GM12878 (cell line): ENCODE results near the gene IFNB1.

Source experiments
- DPF2 ChIP-seq: fragments of 450-650 bp; IDR thresholded peaks from 2 replicates; pipeline ENCODE4 v1.6.1; 2017; ENCODE audit warnings: mild to moderate bottlenecking
- EGR1 ChIP-seq, 2 experiments: IDR thresholded peaks; 1 replicate in 1 of 2; 2 replicates in 1 of 2; pipeline ENCODE4 v1.6.1; 2011 to 2012; ENCODE audit warnings: low read depth in 2 of 2, low read length in 2 of 2, borderline replicate concordance in 1 of 2, mild to moderate bottlenecking in 1 of 2, moderate library complexity in 1 of 2
- GABPA ChIP-seq: IDR thresholded peaks from 2 replicates; pipeline ENCODE4 v1.6.1; 2014; ENCODE audit warnings: antibody characterized with exemption, low read depth, mild to moderate bottlenecking, inconsistent platforms
- NBN ChIP-seq: fragments of 450-650 bp; IDR thresholded peaks from 2 replicates; pipeline ENCODE4 v1.6.1; 2016
- POLR2A ChIP-seq: IDR thresholded peaks from 2 replicates; pipeline ENCODE4 v1.6.1; 2011; ENCODE audit warnings: low read depth, mild to moderate bottlenecking, low read length
- POLR2AphosphoS5 ChIP-seq: IDR thresholded peaks from 2 replicates; pipeline ENCODE4 v1.6.1; 2011; ENCODE audit warnings: mild to moderate bottlenecking, low read length, inconsistent platforms
- SRF ChIP-seq, 2 experiments: IDR thresholded peaks; 2 replicates each; pipeline ENCODE4 v1.6.1; 2011; ENCODE audit warnings: low read depth in 2 of 2, low read length in 2 of 2, mild to moderate bottlenecking in 1 of 2, moderate library complexity in 1 of 2
- TAF1 ChIP-seq: IDR thresholded peaks from 2 replicates; pipeline ENCODE4 v1.6.1; 2011; ENCODE audit warnings: mild to moderate bottlenecking, low read depth, low read length, borderline replicate concordance
- TCF3 ChIP-seq: IDR thresholded peaks from 2 replicates; pipeline ENCODE4 v1.6.1; 2012; ENCODE audit warnings: low read depth, mild to moderate bottlenecking, low read length, borderline replicate concordance; ENCODE audit not compliant: insufficient read depth
- TF ChIP-seq, protein P1 (sequence below): fragments of 450-650 bp; IDR thresholded peaks from 2 replicates; pipeline ENCODE4 v1.6.1; 2016; ENCODE audit warnings: mild to moderate bottlenecking
- TF ChIP-seq, protein P2 (sequence below): fragments of 450-650 bp; conservative IDR thresholded peaks from 2 replicates; pipeline ENCODE4 v1.6.1; 2017; ENCODE audit warnings: mild to moderate bottlenecking, moderate library complexity
- TF ChIP-seq, protein P3 (sequence below): IDR thresholded peaks from 2 replicates; pipeline ENCODE4 v1.6.1; 2012; ENCODE audit warnings: low read depth, low read length, improper control_type of control experiment
- TF ChIP-seq, protein P4 (sequence below): IDR thresholded peaks from 2 replicates; pipeline ENCODE4 v1.6.1; 2011; ENCODE audit warnings: mild to moderate bottlenecking, low read depth, low read length, moderate library complexity; ENCODE audit not compliant: insufficient replicate concordance

DNA sequence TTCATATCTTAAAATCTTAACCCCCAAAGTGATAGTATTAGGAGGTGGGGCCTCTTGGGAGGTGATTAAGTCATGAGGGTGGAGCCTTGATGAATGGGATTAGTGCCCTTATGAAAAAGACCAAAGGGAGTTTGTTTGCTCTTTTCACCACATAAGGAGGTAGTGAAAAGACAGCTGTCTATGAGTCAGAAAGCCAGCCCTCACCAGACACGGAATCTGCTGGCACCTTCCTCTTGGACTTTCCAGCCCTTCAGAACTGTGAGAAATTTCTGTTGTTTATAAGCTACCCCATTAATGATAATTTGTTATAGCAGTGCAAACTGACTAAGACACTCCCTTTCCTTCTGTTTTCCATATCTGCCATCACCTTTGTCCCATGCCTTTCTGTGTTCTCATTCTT is 20.8 kb downstream of the IFNB1 start:
- TF ChIP-seq POLR2AphosphoS5 (no peak), POLR2A (no peak), EGR1 (IDR thresholded peaks at IDR 0.05; ENCODE audit: borderline replicate concordance in 1 of 2, low read depth in 2 of 2, low read length in 2 of 2) (no peak), DPF2 (no peak), NBN (no peak), GABPA (no peak), SRF (IDR thresholded peaks at IDR 0.05; ENCODE audit: low read depth in 2 of 2, low read length in 2 of 2) (no peak), TAF1 (no peak), TCF3 (no peak)
- TF ChIP-seq, protein P1, sequence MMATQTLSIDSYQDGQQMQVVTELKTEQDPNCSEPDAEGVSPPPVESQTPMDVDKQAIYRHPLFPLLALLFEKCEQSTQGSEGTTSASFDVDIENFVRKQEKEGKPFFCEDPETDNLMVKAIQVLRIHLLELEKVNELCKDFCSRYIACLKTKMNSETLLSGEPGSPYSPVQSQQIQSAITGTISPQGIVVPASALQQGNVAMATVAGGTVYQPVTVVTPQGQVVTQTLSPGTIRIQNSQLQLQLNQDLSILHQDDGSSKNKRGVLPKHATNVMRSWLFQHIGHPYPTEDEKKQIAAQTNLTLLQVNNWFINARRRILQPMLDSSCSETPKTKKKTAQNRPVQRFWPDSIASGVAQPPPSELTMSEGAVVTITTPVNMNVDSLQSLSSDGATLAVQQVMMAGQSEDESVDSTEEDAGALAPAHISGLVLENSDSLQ = no peak
- TF ChIP-seq, protein P2, sequence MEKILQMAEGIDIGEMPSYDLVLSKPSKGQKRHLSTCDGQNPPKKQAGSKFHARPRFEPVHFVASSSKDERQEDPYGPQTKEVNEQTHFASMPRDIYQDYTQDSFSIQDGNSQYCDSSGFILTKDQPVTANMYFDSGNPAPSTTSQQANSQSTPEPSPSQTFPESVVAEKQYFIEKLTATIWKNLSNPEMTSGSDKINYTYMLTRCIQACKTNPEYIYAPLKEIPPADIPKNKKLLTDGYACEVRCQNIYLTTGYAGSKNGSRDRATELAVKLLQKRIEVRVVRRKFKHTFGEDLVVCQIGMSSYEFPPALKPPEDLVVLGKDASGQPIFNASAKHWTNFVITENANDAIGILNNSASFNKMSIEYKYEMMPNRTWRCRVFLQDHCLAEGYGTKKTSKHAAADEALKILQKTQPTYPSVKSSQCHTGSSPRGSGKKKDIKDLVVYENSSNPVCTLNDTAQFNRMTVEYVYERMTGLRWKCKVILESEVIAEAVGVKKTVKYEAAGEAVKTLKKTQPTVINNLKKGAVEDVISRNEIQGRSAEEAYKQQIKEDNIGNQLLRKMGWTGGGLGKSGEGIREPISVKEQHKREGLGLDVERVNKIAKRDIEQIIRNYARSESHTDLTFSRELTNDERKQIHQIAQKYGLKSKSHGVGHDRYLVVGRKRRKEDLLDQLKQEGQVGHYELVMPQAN = no peak
- TF ChIP-seq, protein P3, sequence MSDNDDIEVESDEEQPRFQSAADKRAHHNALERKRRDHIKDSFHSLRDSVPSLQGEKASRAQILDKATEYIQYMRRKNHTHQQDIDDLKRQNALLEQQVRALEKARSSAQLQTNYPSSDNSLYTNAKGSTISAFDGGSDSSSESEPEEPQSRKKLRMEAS = no peak
- TF ChIP-seq, protein P4, sequence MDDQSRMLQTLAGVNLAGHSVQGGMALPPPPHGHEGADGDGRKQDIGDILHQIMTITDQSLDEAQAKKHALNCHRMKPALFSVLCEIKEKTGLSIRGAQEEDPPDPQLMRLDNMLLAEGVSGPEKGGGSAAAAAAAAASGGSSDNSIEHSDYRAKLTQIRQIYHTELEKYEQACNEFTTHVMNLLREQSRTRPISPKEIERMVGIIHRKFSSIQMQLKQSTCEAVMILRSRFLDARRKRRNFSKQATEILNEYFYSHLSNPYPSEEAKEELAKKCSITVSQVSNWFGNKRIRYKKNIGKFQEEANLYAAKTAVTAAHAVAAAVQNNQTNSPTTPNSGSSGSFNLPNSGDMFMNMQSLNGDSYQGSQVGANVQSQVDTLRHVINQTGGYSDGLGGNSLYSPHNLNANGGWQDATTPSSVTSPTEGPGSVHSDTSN = no peak
